Measurements from ENCODE around the gene CRISP3.
"Not testable (repeated sequence)": the region's sequence is repeated elsewhere in the genome, so short reads cannot be mapped to it uniquely, and the experiment has no call there.

The CRISP3 gene

GRCh38 chr6:49730251-49730650 is 13.9 kb downstream of the CRISP3 start:
- Mint-ChIP-seq H3K4me3 (no peak overlapping the region), H3K36me3 (no peaks in the 10 kb centered on the region), H3K27ac (no peak overlapping the region), H3K4me1 (ENCODE audit: low read depth) (no peaks in the 10 kb centered on the region), H3K9me3 (ENCODE audit: low read depth) (peaks cover 2% of the 10 kb centered on the region), H3K27me3 (no peaks in the 10 kb centered on the region)

GRCh38 chr6:49723917-49724316 is 20.3 kb downstream of the CRISP3 start:
- not testable (repeated sequence) for H3K36me3 Mint-ChIP-seq; H3K9me3 Mint-ChIP-seq (ENCODE audit: low read depth); H3K27me3 Mint-ChIP-seq; H3K4me1 Mint-ChIP-seq (ENCODE audit: low read depth); H3K4me3 Mint-ChIP-seq; H3K27ac Mint-ChIP-seq

GRCh38 chr6:49721297-49721696 is 22.9 kb downstream of the CRISP3 start:
- no peaks in the 10 kb centered on the region for H3K36me3 Mint-ChIP-seq
- H3K4me1 Mint-ChIP-seq (ENCODE audit: low read depth) = no peaks in the 10 kb centered on the region
- peaks cover 6% of the 10 kb centered on the region for H3K9me3 Mint-ChIP-seq (ENCODE audit: low read depth)
- no peaks in the 10 kb centered on the region for H3K27me3 Mint-ChIP-seq
- no peak overlapping the region for H3K4me3 Mint-ChIP-seq
- H3K27ac Mint-ChIP-seq = no peak overlapping the region

DNA sequence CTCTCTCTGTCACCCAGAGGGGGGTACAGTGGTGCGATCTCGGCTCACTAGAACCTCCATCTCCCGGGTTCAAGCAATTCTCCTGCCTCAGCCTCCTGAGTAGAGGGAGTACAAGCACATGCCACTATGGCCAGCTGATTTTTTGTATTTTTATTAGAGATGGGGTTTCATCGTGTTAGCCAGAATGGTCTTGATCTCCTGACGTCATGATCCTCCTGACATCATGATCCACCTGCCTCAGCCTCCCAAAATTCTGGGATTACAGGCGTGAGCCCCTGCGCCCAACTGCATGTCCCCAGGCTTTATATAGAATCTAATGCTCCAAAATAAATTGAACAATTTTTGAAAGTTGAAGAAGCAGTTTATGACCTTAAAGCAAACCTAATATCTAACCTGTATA is 23.8 kb downstream of the CRISP3 start:
- Mint-ChIP-seq H3K36me3 (no peaks in the 10 kb centered on the region), H3K9me3 (ENCODE audit: low read depth) (peaks cover 6% of the 10 kb centered on the region), H3K4me3 (no peak overlapping the region), H3K27me3 (no peaks in the 10 kb centered on the region), H3K4me1 (ENCODE audit: low read depth) (no peaks in the 10 kb centered on the region), H3K27ac (no peak overlapping the region)

DNA sequence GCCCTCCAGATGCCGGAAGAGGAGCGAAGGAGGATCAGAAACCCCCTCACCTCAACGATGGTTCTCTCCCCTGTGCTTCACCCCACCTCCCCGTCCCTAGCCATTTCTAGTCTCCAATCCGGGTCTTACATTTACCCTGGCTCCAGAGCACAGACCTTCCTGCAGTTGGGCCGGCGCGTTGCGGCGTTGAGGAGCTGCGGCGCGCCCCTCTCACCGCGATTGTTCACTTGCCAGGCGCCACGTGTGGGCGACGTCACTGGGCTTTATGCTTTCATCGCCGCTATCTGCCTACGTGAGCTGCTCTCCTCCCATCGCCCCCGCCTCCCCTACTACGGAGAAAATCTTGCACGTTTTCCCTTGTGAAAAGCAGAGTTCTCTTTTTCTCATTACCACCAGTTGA is 30.8 kb downstream of the CRISP3 start, which contains the start of gene CRISP2:
CRISP2 (minus strand) TSS at position 198 of the 400 bp plus-strand sequence. CDS start 4,347 bp downstream, outside the sequence.
- Mint-ChIP-seq H3K4me3 (no peak within 1 kb of the TSS), H3K4me1 (ENCODE audit: low read depth) (no peaks in the 10 kb centered on the region), H3K9me3 (ENCODE audit: low read depth) (peaks cover 4% of the 10 kb centered on the region), H3K27me3 (no peaks in the 10 kb centered on the region), H3K36me3 (no peaks in the 10 kb centered on the region), H3K27ac (no peak within 1 kb of the TSS)

DNA sequence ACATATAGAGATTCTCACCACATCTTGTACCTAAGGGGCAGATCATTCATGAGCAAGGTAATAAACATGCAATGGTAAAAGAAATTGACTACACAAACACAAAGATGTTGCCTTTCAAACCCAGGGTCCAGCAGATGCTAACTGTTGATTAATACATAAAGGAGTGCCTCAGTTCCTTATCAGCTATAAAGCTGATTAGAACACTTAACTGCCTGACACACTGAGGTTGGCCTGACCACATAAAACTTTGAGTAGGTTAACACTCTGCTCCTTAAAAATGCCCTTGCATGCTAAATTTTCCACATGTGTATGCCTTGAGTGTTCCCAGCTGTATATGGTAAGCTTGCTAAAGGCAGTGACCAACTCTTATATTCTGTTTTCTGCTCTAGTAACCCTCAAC is 45.7 kb downstream of the CRISP3 start:
- H3K36me3 Mint-ChIP-seq = no peaks in the 10 kb centered on the region
- H3K9me3 Mint-ChIP-seq (ENCODE audit: low read depth) = peaks cover 3% of the 10 kb centered on the region
- H3K4me3 Mint-ChIP-seq = no peak overlapping the region
- H3K27ac Mint-ChIP-seq = no peak overlapping the region
- H3K4me1 Mint-ChIP-seq (ENCODE audit: low read depth) = no peaks in the 10 kb centered on the region
- H3K27me3 Mint-ChIP-seq = no peaks in the 10 kb centered on the region

- H3K9me3 Mint-ChIP-seq (ENCODE audit: low read depth) = peaks cover 4% of the 10 kb centered on the region
- no peaks in the 10 kb centered on the region for H3K27me3 Mint-ChIP-seq
- no peaks in the 10 kb centered on the region for H3K36me3 Mint-ChIP-seq
- no peaks in the 10 kb centered on the region for H3K4me1 Mint-ChIP-seq (ENCODE audit: low read depth)
- H3K27ac Mint-ChIP-seq = no peak overlapping the region
- no peak overlapping the region for H3K4me3 Mint-ChIP-seq
These were observed 50.7 kb downstream of the CRISP3 start for GRCh38 chr6:49693512-49693911.

DNA sequence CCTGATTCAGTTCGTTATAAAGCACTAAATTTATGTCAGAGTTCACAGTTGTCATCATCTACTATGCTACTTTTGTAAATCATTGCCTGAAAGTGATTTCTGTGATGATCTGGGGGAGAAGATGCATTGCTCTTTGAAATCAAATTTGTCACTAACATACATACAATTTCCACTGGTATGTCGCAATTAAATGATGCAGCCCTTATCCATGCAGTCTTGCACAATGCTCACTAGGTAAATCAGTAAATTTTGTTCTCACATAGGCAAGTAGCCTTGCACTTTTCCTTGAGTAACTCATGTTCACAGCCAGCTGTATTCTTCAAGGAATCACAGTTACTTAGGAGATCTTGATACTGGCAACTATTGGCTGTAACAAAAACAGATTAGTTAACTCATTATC is 51.7 kb downstream of the CRISP3 start:
- Mint-ChIP-seq H3K27me3 (no peaks in the 10 kb centered on the region), H3K36me3 (no peaks in the 10 kb centered on the region), H3K4me1 (ENCODE audit: low read depth) (no peaks in the 10 kb centered on the region), H3K4me3 (no peak overlapping the region), H3K27ac (no peak overlapping the region), H3K9me3 (ENCODE audit: low read depth) (peaks cover 4% of the 10 kb centered on the region)

Measured in activated naive CD8-positive, alpha-beta T cell (primary cell).